Inflammatory macrophage treated with lipopolysaccharide for 4 hours (primary cell): Measurements from ENCODE around the gene BIN2.
"Not testable (repeated sequence)": the region's sequence is repeated elsewhere in the genome, so short reads cannot be mapped to it uniquely, and the experiment has no call there.

ENCODE experiments used
- DNase-seq: peaks from one replicate; pipeline ENCODE4 v3.0.0-alpha.2; 2020

BIN2 gene

GRCh38 chr12:51343201-51343600, 19.2 kb upstream of the BIN2 start:
- no peak for DNase-seq

GRCh38 chr12:51342416-51342815, 18.4 kb upstream of the BIN2 start:
- DNase-seq, result no peak

- peak; percentile 77 for DNase-seq
Measured at GRCh38 chr12:51341251-51342007, 17.5 kb upstream of the BIN2 start.

GRCh38 chr12:51339750-51340149, 15.8 kb upstream of the BIN2 start:
- DNase-seq, result no peak

GRCh38 chr12:51337336-51337735, 13.4 kb upstream of the BIN2 start:
- DNase-seq, result not testable (repeated sequence)

- peak; percentile 67 for DNase-seq
Measured at GRCh38 chr12:51335931-51336330, 12.0 kb upstream of the BIN2 start.

- no peak for DNase-seq
Measured at GRCh38 chr12:51334764-51335163, 10.8 kb upstream of the BIN2 start.

- no peak for DNase-seq
Measured at GRCh38 chr12:51333536-51333935, 9.6 kb upstream of the BIN2 start.

GRCh38 chr12:51330186-51330585, 6.2 kb upstream of the BIN2 start:
- DNase-seq, result no peak

GRCh38 chr12:51329742-51330141, 5.8 kb upstream of the BIN2 start:
- DNase-seq, result peak; percentile 77

- DNase-seq, result no peak
Measured at GRCh38 chr12:51328587-51328986, 4.6 kb upstream of the BIN2 start.

- peak; percentile 96 for DNase-seq
Measured at GRCh38 chr12:51326698-51327439, 2.9 kb upstream of the BIN2 start.

GRCh38 chr12:51324953-51325352, 979 bp upstream of the BIN2 start:
- DNase-seq, result no peak

- no peak for DNase-seq
Measured at GRCh38 chr12:51323317-51323960, 535 bp downstream of the BIN2 start.

- peak; percentile 47 for DNase-seq
Measured at GRCh38 chr12:51322452-51322851, 1.5 kb downstream of the BIN2 start.

- no peak for DNase-seq
Measured at GRCh38 chr12:51321882-51322281, 2.1 kb downstream of the BIN2 start.

- no peak for DNase-seq
Measured at GRCh38 chr12:51320695-51321320, 3.2 kb downstream of the BIN2 start.

GRCh38 chr12:51320311-51320694, 3.7 kb downstream of the BIN2 start:
- no peak for DNase-seq

GRCh38 chr12:51318846-51319599, 5.0 kb downstream of the BIN2 start:
- DNase-seq, result no peak

- DNase-seq, result not testable (repeated sequence)
Measured at GRCh38 chr12:51318057-51318806, 5.7 kb downstream of the BIN2 start.

GRCh38 chr12:51311389-51311788, 12.6 kb downstream of the BIN2 start:
- DNase-seq, result no peak
